GM12891 (cell line): ENCODE results near the gene PLCB1.

Experiments used
- PAX5 ChIP-seq: IDR thresholded peaks from 2 replicates; pipeline ENCODE4 v1.6.1; 2011; ENCODE audit warnings: low read length, moderate library complexity, mild to moderate bottlenecking; ENCODE audit not compliant: insufficient read depth, severe bottlenecking
- POLR2A ChIP-seq: IDR thresholded peaks from 2 replicates; pipeline ENCODE4 v1.6.1; 2011; ENCODE audit warnings: low read depth, low read length, control low read depth
- POLR2AphosphoS5 ChIP-seq: IDR thresholded peaks from 2 replicates; pipeline ENCODE4 v1.6.1; 2011; ENCODE audit warnings: low read depth, low read length, control low read depth
- POU2F2 ChIP-seq: IDR thresholded peaks from 2 replicates; pipeline ENCODE4 v1.6.1; 2011; ENCODE audit warnings: low read depth, mild to moderate bottlenecking, control low read depth, low read length, moderate library complexity
- SPI1 ChIP-seq: IDR thresholded peaks from 2 replicates; pipeline ENCODE4 v1.6.1; 2011; ENCODE audit warnings: low read depth, low read length, control low read depth
- TAF1 ChIP-seq: IDR thresholded peaks from 2 replicates; pipeline ENCODE4 v1.6.1; 2011; ENCODE audit warnings: low read depth, low read length, control low read depth

GRCh38 chr20:8190043-8190880, 58.2 kb downstream of the PLCB1 start:
- TF ChIP-seq POLR2A = no peak
- no peak for TF ChIP-seq POLR2AphosphoS5
- TF ChIP-seq TAF1 = no peak
- no peak for TF ChIP-seq SPI1
- TF ChIP-seq POU2F2 = no peak
- no peak for TF ChIP-seq PAX5
